22Rv1 (cell line): ENCODE results near the gene MACF1.

Source experiments
- CTCF ChIP-seq: fragments of 450-650 bp; IDR thresholded peaks from 2 replicates; pipeline ENCODE4 v1.5.1; 2017; ENCODE audit warnings: mild to moderate bottlenecking
- ZFX ChIP-seq: fragments of 450-650 bp; IDR thresholded peaks from 2 replicates; pipeline ENCODE4 v1.6.1; 2017; ENCODE audit warnings: antibody characterized with exemption, borderline replicate concordance

GRCh38 chr1:39352881-39353280, 148.4 kb downstream of the MACF1 start:
- TF ChIP-seq CTCF, result no peak
- TF ChIP-seq ZFX, result no peak
